Measurements from ENCODE around the gene CACNA1E. TPM values are rescaled to one million over a fixed set of nuclear protein-coding genes. Genes with fewer than 3 reads are reported as not detected.

The CACNA1E gene
- total and polyA plus RNA-seq, 2 of the 4 experiments (the other 2 are of a cell fraction): not detected

DNA sequence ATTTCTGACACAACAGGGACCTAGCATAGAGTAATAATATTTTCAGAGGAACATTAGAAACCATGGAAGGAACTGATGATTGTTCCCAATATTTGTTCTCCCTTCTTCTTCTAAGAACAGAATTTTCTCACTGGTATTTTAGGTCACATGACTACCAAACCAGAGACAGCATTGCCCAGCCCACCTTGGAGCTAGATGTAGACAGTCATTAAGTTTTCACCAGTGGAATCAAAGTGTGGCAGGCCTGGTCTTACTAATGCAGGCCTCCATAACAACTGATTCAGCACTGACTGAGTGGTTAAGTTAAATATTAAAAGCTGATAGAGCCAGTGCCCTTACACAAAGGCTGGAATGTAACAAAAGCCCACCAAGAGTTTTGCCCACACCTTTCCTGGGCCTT is 333.8 kb downstream of the CACNA1E start:
- Histone ChIP-seq H3K79me1 (ENCODE audit: low read depth in 1 of 2, low read length in 2 of 2) (no peaks in the 10 kb centered on the region), H4K91ac (ENCODE audit: insufficient read depth, low read depth, low read length) (no peak overlapping the region), H3K56ac (ENCODE audit: extremely low read depth, insufficient read depth, low read length) (no peak overlapping the region), H3K4me1 (ENCODE audit: control insufficient read depth, insufficient read depth, low read length) (no peaks in the 10 kb centered on the region), H2AK9ac (replicated peaks; ENCODE audit: low read depth, low read length, poor library complexity) (no peak overlapping the region), H3K4me3 (ENCODE audit: insufficient read depth, low read depth, low read length) (no peak overlapping the region), H4K8ac (ENCODE audit: low read depth in 2 of 2, low read length in 2 of 2) (no peak overlapping the region), H4K20me1 (ENCODE audit: insufficient read depth, low read length) (no peaks in the 10 kb centered on the region), H2AK5ac (ENCODE audit: low read depth, low read length) (no peak overlapping the region), H3K36me3 (ENCODE audit: control insufficient read depth, insufficient read depth, low read length) (no peaks in the 10 kb centered on the region), H3K23ac (ENCODE audit: low read depth, low read length) (no peak overlapping the region), H3K18ac (ENCODE audit: low read depth, low read length) (no peak overlapping the region), H2BK15ac (ENCODE audit: low read depth, low read length) (no peak overlapping the region), H2BK20ac (ENCODE audit: low read depth, low read length) (no peak overlapping the region), H3K4ac (ENCODE audit: low read depth, low read length) (no peak overlapping the region), H3K27ac (ENCODE audit: insufficient read depth, low read length) (no peak overlapping the region), H2BK120ac (ENCODE audit: low read depth, low read length) (no peak overlapping the region), H3K9me3 (ENCODE audit: control insufficient read depth, insufficient read depth, low read length) (0 out of 2 replicates have a peak, but pooled peaks cover 3% of the 10 kb centered on the region), H3K4me2 (ENCODE audit: low read depth, low read length) (no peak overlapping the region), H4K5ac (ENCODE audit: low read depth, low read length) (no peak overlapping the region), H2BK5ac (ENCODE audit: low read depth, low read length, poor library complexity, severe bottlenecking) (no peak overlapping the region), H3K27me3 (ENCODE audit: control insufficient read depth, insufficient read depth, low read length) (no peaks in the 10 kb centered on the region), H3K9ac (ENCODE audit: low read depth, low read length) (no peak overlapping the region), H3K14ac (replicated peaks; ENCODE audit: low read depth, low read length) (no peak overlapping the region), H3K9me1 (ENCODE audit: insufficient read depth, low read length) (no peaks in the 10 kb centered on the region), H2AFZ (replicated peaks; ENCODE audit: low read length, poor library complexity) (no peak overlapping the region)
- intact Hi-C loops (cut with micrococcal nuclease) (no loop called here), in situ Hi-C loops (cut with MboI; ENCODE audit: low sequenced_read_pairs) (no loop called here), dilution Hi-C loops (cut with HindIII; ENCODE audit: low sequenced_read_pairs, unreplicated experiment) (no loop called here)
- DNase-seq: no peak
- no peak for TF ChIP-seq MAFK (IDR thresholded peaks at IDR 0.05; ENCODE audit: low read depth, low read length)
- TF ChIP-seq RCOR1 (IDR thresholded peaks at IDR 0.05; ENCODE audit: insufficient replicate concordance, low read length): no peak
- no peak for TF ChIP-seq USF2 (IDR thresholded peaks at IDR 0.05; ENCODE audit: low read depth, low read length)
- no peak for TF ChIP-seq CEBPB (IDR thresholded peaks at IDR 0.05; ENCODE audit: low read depth, low read length)
- TF ChIP-seq NFE2L2 (IDR thresholded peaks at IDR 0.05; ENCODE audit: low read depth, low read length): no peak
- TF ChIP-seq MXI1 (IDR thresholded peaks at IDR 0.05; ENCODE audit: borderline replicate concordance, low read depth, low read length): no peak
- no peak for TF ChIP-seq CHD1 (IDR thresholded peaks at IDR 0.05; ENCODE audit: low read depth, low read length)
- no peak for TF ChIP-seq RAD21 (IDR thresholded peaks at IDR 0.05; ENCODE audit: low read length)
- no peak for TF ChIP-seq BHLHE40 (IDR thresholded peaks at IDR 0.05; ENCODE audit: low read depth, low read length)
- TF ChIP-seq POLR2A (IDR thresholded peaks at IDR 0.05; ENCODE audit: low read depth, low read length): no peak
- no peak for TF ChIP-seq SMC3 (IDR thresholded peaks at IDR 0.05; ENCODE audit: low read depth, low read length)
- no peak for TF ChIP-seq MAZ (IDR thresholded peaks at IDR 0.05; ENCODE audit: borderline replicate concordance, low read depth, low read length)
- TF ChIP-seq, protein P1, sequence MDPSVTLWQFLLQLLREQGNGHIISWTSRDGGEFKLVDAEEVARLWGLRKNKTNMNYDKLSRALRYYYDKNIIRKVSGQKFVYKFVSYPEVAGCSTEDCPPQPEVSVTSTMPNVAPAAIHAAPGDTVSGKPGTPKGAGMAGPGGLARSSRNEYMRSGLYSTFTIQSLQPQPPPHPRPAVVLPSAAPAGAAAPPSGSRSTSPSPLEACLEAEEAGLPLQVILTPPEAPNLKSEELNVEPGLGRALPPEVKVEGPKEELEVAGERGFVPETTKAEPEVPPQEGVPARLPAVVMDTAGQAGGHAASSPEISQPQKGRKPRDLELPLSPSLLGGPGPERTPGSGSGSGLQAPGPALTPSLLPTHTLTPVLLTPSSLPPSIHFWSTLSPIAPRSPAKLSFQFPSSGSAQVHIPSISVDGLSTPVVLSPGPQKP (IDR thresholded peaks at IDR 0.05; ENCODE audit: borderline replicate concordance, low read depth, low read length): no peak
- TF ChIP-seq RFX5 (IDR thresholded peaks at IDR 0.05; ENCODE audit: low read depth, low read length): no peak
- no peak for TF ChIP-seq FOS (IDR thresholded peaks at IDR 0.05; ENCODE audit: low read depth, low read length)
- TF ChIP-seq CTCF (conservative IDR thresholded peaks at IDR 0.05; ENCODE audit: low read depth, low read length): no peak
- no peak for ATAC-seq (ENCODE audit: low read depth)
- POLR2A ChIA-PET (ENCODE audit: unreplicated experiment): no interaction called here
- no TSS peak for BruUV-seq (replicated peaks)
- CTCF ChIA-PET: no interaction called here

All from IMR-90 (cell line).